ENCODE results near the gene SAMD7. TPM values are rescaled to one million over a fixed set of nuclear protein-coding genes. Genes with fewer than 3 reads are reported as not detected.
A peak's percentile ranks its signal among the peaks of the same experiment; 100 is the strongest.

Gene SAMD7
- total and polyA plus RNA-seq, 9 of the 15 experiments (the other 6 are each of a cell fraction or from before 2014, with no cell fraction given) = not detected

DNA sequence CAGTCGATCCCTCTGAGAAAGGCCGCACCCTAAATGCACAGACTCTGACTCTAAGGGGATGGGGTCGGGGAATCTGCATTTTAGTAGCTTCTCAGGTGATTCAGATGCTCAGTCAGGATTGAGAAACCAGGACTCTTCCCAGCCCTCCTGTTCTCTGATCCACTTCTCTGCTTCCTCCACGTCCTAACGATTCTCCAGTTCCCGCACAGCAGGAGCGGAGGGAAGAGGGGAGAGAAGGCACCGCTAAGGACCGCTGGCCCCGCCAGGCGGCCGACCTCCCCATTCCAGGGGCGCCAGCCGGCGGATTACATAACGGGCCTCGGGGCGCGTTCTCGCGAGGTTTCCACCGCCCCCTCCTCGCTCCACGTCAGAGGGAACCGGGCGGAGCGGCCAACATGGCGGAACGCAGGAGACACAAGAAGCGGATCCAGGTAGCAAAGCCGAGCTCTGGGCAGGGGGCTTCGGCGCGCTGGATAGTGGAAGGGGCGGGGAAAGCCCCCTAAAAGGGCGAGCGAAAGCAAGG is 55.1 kb downstream of the SAMD7 start, which contains the start of gene SEC62 (continued):
- TF ChIP-seq MTA3 (IDR thresholded peaks at IDR 0.05; ENCODE audit: borderline replicate concordance) = no peak
- no peak for TF ChIP-seq E2F3 (CRISPR knock-in tag; IDR thresholded peaks at IDR 0.05)
- no peak for TF ChIP-seq ETV1 (tag; conservative IDR thresholded peaks at IDR 0.05; ENCODE audit: low read depth)
- TF ChIP-seq DEAF1 (CRISPR knock-in tag; IDR thresholded peaks at IDR 0.05) = peak; percentile 79
- peak; percentile 80; the same call in 1 of the 2 replicates for TF ChIP-seq PHF8 (IDR thresholded peaks at IDR 0.05; ENCODE audit: borderline replicate concordance, low read length)
- TF ChIP-seq ZFP91 (CRISPR knock-in tag; IDR thresholded peaks at IDR 0.05) = no peak
- peak; percentile 91 for TF ChIP-seq CC2D1A (IDR thresholded peaks at IDR 0.05)
- TF ChIP-seq ZNF239 (CRISPR knock-in tag; IDR thresholded peaks at IDR 0.05) = no peak
- peak; percentile 71 for TF ChIP-seq GTF2E2 (tag; IDR thresholded peaks at IDR 0.05)
- 0 out of 2 replicates have a peak, but pooled peaks have one; percentile 14 for TF ChIP-seq MYNN (IDR thresholded peaks at IDR 0.05)
- TF ChIP-seq MYNN (CRISPR knock-in tag; IDR thresholded peaks at IDR 0.05) = no peak
- TF ChIP-seq, protein P1, sequence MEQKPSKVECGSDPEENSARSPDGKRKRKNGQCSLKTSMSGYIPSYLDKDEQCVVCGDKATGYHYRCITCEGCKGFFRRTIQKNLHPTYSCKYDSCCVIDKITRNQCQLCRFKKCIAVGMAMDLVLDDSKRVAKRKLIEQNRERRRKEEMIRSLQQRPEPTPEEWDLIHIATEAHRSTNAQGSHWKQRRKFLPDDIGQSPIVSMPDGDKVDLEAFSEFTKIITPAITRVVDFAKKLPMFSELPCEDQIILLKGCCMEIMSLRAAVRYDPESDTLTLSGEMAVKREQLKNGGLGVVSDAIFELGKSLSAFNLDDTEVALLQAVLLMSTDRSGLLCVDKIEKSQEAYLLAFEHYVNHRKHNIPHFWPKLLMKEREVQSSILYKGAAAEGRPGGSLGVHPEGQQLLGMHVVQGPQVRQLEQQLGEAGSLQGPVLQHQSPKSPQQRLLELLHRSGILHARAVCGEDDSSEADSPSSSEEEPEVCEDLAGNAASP (IDR thresholded peaks at IDR 0.05) = no peak
- TF ChIP-seq CCNT2 (IDR thresholded peaks at IDR 0.05; ENCODE audit: borderline replicate concordance, extremely low read depth, insufficient read length, low read depth, low read length) = peak; percentile 19
- no peak for TF ChIP-seq POLR3G (IDR thresholded peaks at IDR 0.05; ENCODE audit: extremely low read depth, insufficient read length, insufficient replicate concordance)
- TF ChIP-seq MNT (conservative IDR thresholded peaks at IDR 0.05) = peak; percentile 54 to 73
- TF ChIP-seq ZNF124 (CRISPR knock-in tag; IDR thresholded peaks at IDR 0.05) = no peak
- no peak for TF ChIP-seq RBM34 (IDR thresholded peaks at IDR 0.05; ENCODE audit: borderline replicate concordance, insufficient read depth, low read length)
- TF ChIP-seq CBX5 (IDR thresholded peaks at IDR 0.05; ENCODE audit: borderline replicate concordance, low read depth) = no peak
- TF ChIP-seq SMC3 (conservative IDR thresholded peaks at IDR 0.05; ENCODE audit: insufficient read depth, low read depth, low read length) = 0 out of 2 replicates have a peak, but pooled peaks have one; percentile 41
- TF ChIP-seq SP1 (CRISPR knock-in tag; IDR thresholded peaks at IDR 0.05) = peak; percentile 66
- peak; percentile 94 for TF ChIP-seq CEBPB (tag; IDR thresholded peaks at IDR 0.05)
- TF ChIP-seq BRD9 (IDR thresholded peaks at IDR 0.05; ENCODE audit: low read depth, partially characterized antibody) = no peak

Measured in K562 (cell line).